B cell (primary cell): ENCODE data around the gene FEM1B. TPM values are rescaled to one million over a fixed set of nuclear protein-coding genes. Genes with fewer than 3 reads are reported as not detected.

Source experiments
- ATAC-seq: fragments of 200-7000 bp; cut with Tn5 transposase; one replicate; pipeline ENCODE4 v1.10.0; 2021; ENCODE audit warnings: low read depth, mild to moderate bottlenecking, moderate number of reproducible peaks, moderate library complexity
- CTCF ChIA-PET: fragments of 350-600 bp; sonication (Branson Sonifier 250); formaldehyde crosslinking; loops from one replicate; lab custom pipeline; 2021; ENCODE audit warnings: antibody characterized with exemption, inconsistent platforms; lab: Charles Lee
- POLR2A ChIA-PET: fragments of 350-600 bp; sonication (Branson Sonifier 250); formaldehyde crosslinking; loops from one replicate; lab custom pipeline; 2021; ENCODE audit warnings: antibody characterized with exemption; lab: Charles Lee
- DNase-seq: peaks from one replicate; pipeline ENCODE4 v3.0.0; 2013
- H2AFZ ChIP-seq: 2 replicates; pipeline ENCODE4 v1.6.1; 2012; ENCODE audit warnings: mild to moderate bottlenecking, low read depth, low read length; ENCODE audit not compliant: insufficient read depth, poor library complexity, severe bottlenecking
- H3K27ac ChIP-seq, 2 donors: 1 replicate in 1 of 2; 2 replicates in 1 of 2; pipeline ENCODE4 v1.5.1; 2012 to 2013; ENCODE audit warnings: low read length in 2 of 2, mild to moderate bottlenecking in 2 of 2, moderate library complexity in 1 of 2
- H3K27me3 ChIP-seq, 4 experiments: fragments of 200-600 bp in 1 of 4; sonication (generic) in 1 of 4; replicated peaks in 1 of 4; 1 replicate in 2 of 4; 2 replicates in 2 of 4; pipeline versions ENCODE4 v1.6.1 to v1.7.0; 2013 to 2016; ENCODE audit warnings: low read length in 3 of 4, mild to moderate bottlenecking in 2 of 4, mixed read lengths in 1 of 4, moderate library complexity in 1 of 4; ENCODE audit not compliant: insufficient read depth in 4 of 4, control insufficient read depth in 3 of 4; ENCODE audit errors: control extremely low read depth in 1 of 4
- H3K36me3 ChIP-seq, 2 experiments: replicated peaks in 1 of 2; 1 replicate in 1 of 2; 2 replicates in 1 of 2; pipeline versions ENCODE4 v1.6.1 to v1.7.1; 2013; ENCODE audit warnings: low read length in 1 of 2; ENCODE audit not compliant: insufficient read depth in 2 of 2, control insufficient read depth in 1 of 2; ENCODE audit errors: control extremely low read depth in 1 of 2, extremely low read depth in 1 of 2
- H3K4me1 ChIP-seq, 2 donors: fragments of 200-600 bp in 1 of 2; sonication (generic) in 1 of 2; 1 replicate in 1 of 2; 2 replicates in 1 of 2; pipeline versions ENCODE4 v1.5.1 to v1.6.1; 2013 to 2017; ENCODE audit warnings: low read length in 2 of 2; ENCODE audit not compliant: control insufficient read depth in 2 of 2, insufficient read depth in 2 of 2
- H3K4me2 ChIP-seq: replicated peaks from 2 replicates; pipeline ENCODE3; 2012; ENCODE audit warnings: mild to moderate bottlenecking, low read depth, low read length; ENCODE audit not compliant: poor library complexity, severe bottlenecking
- H3K4me3 ChIP-seq, 5 experiments: fragments of 200-600 bp in 1 of 5; sonication (generic) in 1 of 5; 1 replicate in 3 of 5; 2 replicates in 2 of 5; pipeline versions ENCODE4 v1.5.1 to v1.7.0; 2011 to 2016; ENCODE audit warnings: low read length in 4 of 5, mild to moderate bottlenecking in 4 of 5, low read depth in 2 of 5, control low read depth in 1 of 5, moderate library complexity in 1 of 5; ENCODE audit not compliant: insufficient read depth in 1 of 5; ENCODE audit errors: control extremely low read depth in 1 of 5, extremely low read depth in 1 of 5
- H3K79me2 ChIP-seq: fragments of 200-600 bp; sonication (generic); one replicate; pipeline ENCODE4 v1.6.0; 2016; ENCODE audit warnings: low read length; ENCODE audit not compliant: control insufficient read depth, insufficient read depth
- H3K9ac ChIP-seq: fragments of 200-600 bp; sonication (generic); 2 replicates; pipeline ENCODE4 v1.6.1; 2017; ENCODE audit warnings: mild to moderate bottlenecking, low read length, moderate library complexity
- H3K9me3 ChIP-seq, 3 donors: one replicate each; pipeline versions ENCODE4 v1.6.1 to v1.7.1; 2013; ENCODE audit warnings: low read length in 2 of 3; ENCODE audit not compliant: control insufficient read depth in 2 of 3, insufficient read depth in 1 of 3; ENCODE audit errors: control extremely low read depth in 1 of 3
- H4K20me1 ChIP-seq: 2 replicates; pipeline ENCODE4 v1.6.0; 2012; ENCODE audit warnings: mild to moderate bottlenecking, low read length; ENCODE audit not compliant: insufficient read depth, control insufficient read depth, poor library complexity, severe bottlenecking
- H3K27ac Mint-ChIP-seq: one replicate; pipeline ENCODE4 v1.8.0; 2021; ENCODE audit warnings: mixed read lengths
- H3K27me3 Mint-ChIP-seq: one replicate; pipeline ENCODE4 v1.8.0; 2021; ENCODE audit warnings: mixed read lengths
- H3K4me1 Mint-ChIP-seq: one replicate; pipeline ENCODE4 v1.8.0; 2021; ENCODE audit warnings: mixed read lengths
- H3K4me3 Mint-ChIP-seq: one replicate; pipeline ENCODE4 v1.8.0; 2021; ENCODE audit warnings: mixed read lengths
- H3K9me3 Mint-ChIP-seq: one replicate; pipeline ENCODE4 v1.8.0; 2022; ENCODE audit warnings: mixed read lengths; ENCODE audit not compliant: insufficient read depth
- CTCF ChIP-seq: fragments of 200-600 bp; IDR thresholded peaks from one replicate; pipeline ENCODE4 v1.8.0; 2022; ENCODE audit warnings: antibody characterized with exemption, mild to moderate bottlenecking
- EZH2 ChIP-seq: IDR thresholded peaks from 2 replicates; pipeline ENCODE4 v1.6.1; 2012; ENCODE audit warnings: borderline replicate concordance, low read depth, mild to moderate bottlenecking, moderate library complexity, low read length; ENCODE audit not compliant: insufficient read depth, poor library complexity, severe bottlenecking
- WGBS: methylation state at CpG from one replicate; pipeline ENCODE4 v1.1.5; 2013; ENCODE audit warnings: missing lambda C conversion rate; ENCODE audit not compliant: insufficient coverage; 5-methylcytosine and 5-hydroxymethylcytosine counted together
- intact Hi-C: fragments of 100-400 bp; cut with micrococcal nuclease; formaldehyde crosslinking; loops from one replicate; pipeline ENCODE4 v1.10.0; 2022
- polyA plus RNA-seq: library from polyadenylated mRNA; depleted of rRNA; stranded (reverse); fragments of >200 nt; gene quantifications from 2 replicates; pipeline ENCODE4 v1.2.3, GENCODE V29; 2012
- total RNA-seq, 2 donors: library from RNA; stranded (reverse); fragments of 120-200 nt in 1 of 2; gene quantifications; 1 replicate in 1 of 2; 2 replicates in 1 of 2; pipeline versions ENCODE4 v1.2.3 to v1.2.4, GENCODE V29; 2013 to 2022

The FEM1B gene
- total and polyA plus RNA-seq, 2 donors (not counting 1 experiment from before 2014, with no cell fraction given) = 13.8 to 52.4 TPM

GRCh38 chr15:68304589-68305337 lies 27.2 kb downstream of the FEM1B start:
- POLR2A ChIA-PET = no interaction called here
- ATAC-seq (no peak), DNase-seq (no peak)
- no peak overlapping the region for H3K9ac ChIP-seq
- H3K4me1 Mint-ChIP-seq = peaks cover 9% of the 10 kb centered on the region
- no peak overlapping the region for H3K27ac ChIP-seq
- H3K79me2 ChIP-seq = no peaks in the 10 kb centered on the region
- no peak overlapping the region for H3K27ac Mint-ChIP-seq
- no peak overlapping the region for H3K4me3 Mint-ChIP-seq
- H3K4me1 ChIP-seq = peaks cover 5 to 6% of the 10 kb centered on the region in 2 donors
- WGBS = 92% methylated on average over 15 of the region's 15 CpGs
- intact Hi-C loops = loop anchor here (5.0 kb wide), 1 partner anchor 368 kb away; no protein-coding TSS in a partner anchor
- TF ChIP-seq EZH2 (no peak), CTCF (no peak)
- peaks cover 9% of the 10 kb centered on the region for H3K27me3 Mint-ChIP-seq
- H3K36me3 ChIP-seq = no peaks in the 10 kb centered on the region
- no peaks in the 10 kb centered on the region for H3K9me3 Mint-ChIP-seq
- CTCF ChIA-PET = interaction anchor here (3.8 kb wide), 1 partner anchor 51 kb away, joined by 35 read pairs; no protein-coding TSS in a partner anchor
- H3K27me3 ChIP-seq = no peaks in the 10 kb centered on the region
- no peaks in the 10 kb centered on the region for H4K20me1 ChIP-seq
- H3K4me2 ChIP-seq = no peak overlapping the region
- no peak overlapping the region for H2AFZ ChIP-seq
- H3K4me3 ChIP-seq = no peak overlapping the region
- no peaks in the 10 kb centered on the region for H3K9me3 ChIP-seq

- H3K4me2 ChIP-seq = no peak overlapping the region
- no peak overlapping the region for H3K27ac ChIP-seq
- intact Hi-C loops = loop anchor here (5.0 kb wide), 1 partner anchor 367 kb away; no protein-coding TSS in a partner anchor
- H3K9me3 ChIP-seq = no peaks in the 10 kb centered on the region
- H3K4me1 ChIP-seq = peaks cover 5 to 6% of the 10 kb centered on the region in 2 donors
- no peaks in the 10 kb centered on the region for H3K36me3 ChIP-seq
- ATAC-seq (no peak), DNase-seq (no peak)
- 96% methylated on average over 3 of the region's 6 CpGs for WGBS
- no peaks in the 10 kb centered on the region for H3K79me2 ChIP-seq
- no peaks in the 10 kb centered on the region for H4K20me1 ChIP-seq
- Mint-ChIP-seq H3K27ac (no peak overlapping the region), H3K4me3 (no peak overlapping the region), H3K4me1 (peaks cover 8% of the 10 kb centered on the region), H3K9me3 (no peaks in the 10 kb centered on the region), H3K27me3 (peaks cover 9% of the 10 kb centered on the region)
- H3K27me3 ChIP-seq = no peaks in the 10 kb centered on the region
- ChIA-PET CTCF (interaction anchor here (1.1 to 3.8 kb wide), 3 partner anchors 28 to 52 kb away, joined by 3 to 35 read pairs (median 14); partner anchors contain the start of gene FEM1B), POLR2A (no interaction called here)
- TF ChIP-seq CTCF (no peak), EZH2 (no peak)
- H3K9ac ChIP-seq = no peak overlapping the region
- no peak overlapping the region for H2AFZ ChIP-seq
- no peak overlapping the region for H3K4me3 ChIP-seq
Measured at GRCh38 chr15:68305420-68305871, 27.9 kb downstream of the FEM1B start.
